BJ (cell line): ENCODE measurements around the gene SEC24B. TPM values are rescaled to one million over a fixed set of nuclear protein-coding genes. Genes with fewer than 3 reads are reported as not detected.
"Not testable (repeated sequence)": the region's sequence is repeated elsewhere in the genome, so short reads cannot be mapped to it uniquely, and the experiment has no call there.

Experiments
- CTCF ChIA-PET: fragments of 350-600 bp; formaldehyde crosslinking; extraction: SDS; loops from one replicate; lab custom pipeline; 2021; ENCODE audit warnings: antibody characterized with exemption, inconsistent platforms; lab: Yijun Ruan, JAX
- POLR2A ChIA-PET: fragments of 300-600 bp; sonication (Branson Sonifier 250); formaldehyde crosslinking; extraction: SDS; loops from one replicate; lab custom pipeline; 2021; ENCODE audit warnings: antibody characterized with exemption; lab: Charles Lee
- DNase-seq: peaks from one replicate; pipeline ENCODE4 v3.0.0-alpha.2; 2011; ENCODE audit warnings: low read depth
- H3K27me3 ChIP-seq: 2 replicates; pipeline ENCODE4 v1.6.0; 2011; ENCODE audit warnings: low read length; ENCODE audit not compliant: control insufficient read depth, insufficient read depth
- H3K36me3 ChIP-seq: 2 replicates; pipeline ENCODE4 v1.5.1; 2011; ENCODE audit warnings: low read length; ENCODE audit not compliant: control insufficient read depth, insufficient read depth
- H3K4me3 ChIP-seq: 2 replicates; pipeline ENCODE4 v1.5.1; 2011; ENCODE audit warnings: low read depth, mild to moderate bottlenecking, control low read depth, low read length
- CTCF ChIP-seq: IDR thresholded peaks from 2 replicates; pipeline ENCODE4 v1.5.1; 2011; ENCODE audit warnings: low read depth, mild to moderate bottlenecking, control low read depth, inconsistent platforms, low read length, moderate library complexity; ENCODE audit not compliant: insufficient read depth
- polyA plus RNA-seq: library from polyadenylated mRNA; depleted of rRNA; stranded (reverse); fragments of >200 nt; gene quantifications from 2 replicates; pipeline ENCODE4 v1.2.3, GENCODE V29; 2011

The SEC24B gene
- polyA plus RNA-seq, 1 experiment, result 43.1 TPM

GRCh38 chr4:109440948-109441347 lies 7.3 kb downstream of the SEC24B start:
- ChIA-PET POLR2A (no interaction called here), CTCF (interaction anchor here (0.7 to 1.5 kb wide), 2 partner anchors 8 to 35 kb away, joined by 3 to 4 read pairs; partner anchors contain the start of gene SEC24B)
- TF ChIP-seq CTCF, result no peak
- no peak overlapping the region for H3K4me3 ChIP-seq
- H3K36me3 ChIP-seq, result no peaks in the 10 kb centered on the region
- no peaks in the 10 kb centered on the region for H3K27me3 ChIP-seq
- DNase-seq, result no peak

DNA sequence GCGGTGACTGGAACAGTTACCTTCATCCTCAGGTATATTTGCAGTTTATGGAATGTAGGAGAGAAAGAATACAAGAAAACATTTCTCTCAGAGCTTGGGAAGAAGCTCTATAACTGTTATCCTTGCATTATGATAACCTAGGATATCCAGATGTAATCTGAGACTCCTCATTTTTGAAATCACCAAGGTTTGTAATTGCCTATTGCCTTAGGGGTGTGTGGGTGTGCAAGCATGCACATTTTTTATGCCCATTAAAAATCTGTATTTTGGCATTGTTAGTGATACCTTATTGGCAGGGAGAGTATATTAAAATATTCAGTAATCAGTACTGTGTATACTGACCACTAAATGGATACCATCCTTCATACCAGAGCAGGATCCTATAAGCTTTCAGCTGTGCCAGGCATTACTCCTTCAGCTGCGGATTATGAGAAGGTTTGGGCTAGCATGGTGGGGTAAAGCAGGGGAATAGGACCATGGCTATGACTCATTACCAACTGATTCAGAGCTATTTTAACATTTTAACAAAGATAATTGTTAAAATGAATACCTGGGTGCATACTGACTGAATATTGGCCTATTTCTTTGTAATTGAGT lies 8.3 kb downstream of the SEC24B start:
- CTCF ChIA-PET, result interaction anchor here (1.5 kb wide), 1 partner anchor 9 kb away, joined by 4 read pairs; the partner anchor contains the start of gene SEC24B
- POLR2A ChIA-PET, result no interaction called here
- DNase-seq, result no peak
- Histone ChIP-seq H3K27me3 (no peaks in the 10 kb centered on the region), H3K36me3 (no peaks in the 10 kb centered on the region), H3K4me3 (no peak overlapping the region)
- TF ChIP-seq CTCF, result no peak

- Histone ChIP-seq H3K27me3 (no peaks in the 10 kb centered on the region), H3K4me3 (no peak overlapping the region), H3K36me3 (no peaks in the 10 kb centered on the region)
- ChIA-PET POLR2A (no interaction called here), CTCF (interaction anchor here (5.6 kb wide), 1 partner anchor 10 kb away, joined by 29 read pairs; the partner anchor contains the start of gene SEC24B)
- no peak for DNase-seq
- TF ChIP-seq CTCF, result no peak
Measured at GRCh38 chr4:109444182-109444844, 10.7 kb downstream of the SEC24B start.

DNA sequence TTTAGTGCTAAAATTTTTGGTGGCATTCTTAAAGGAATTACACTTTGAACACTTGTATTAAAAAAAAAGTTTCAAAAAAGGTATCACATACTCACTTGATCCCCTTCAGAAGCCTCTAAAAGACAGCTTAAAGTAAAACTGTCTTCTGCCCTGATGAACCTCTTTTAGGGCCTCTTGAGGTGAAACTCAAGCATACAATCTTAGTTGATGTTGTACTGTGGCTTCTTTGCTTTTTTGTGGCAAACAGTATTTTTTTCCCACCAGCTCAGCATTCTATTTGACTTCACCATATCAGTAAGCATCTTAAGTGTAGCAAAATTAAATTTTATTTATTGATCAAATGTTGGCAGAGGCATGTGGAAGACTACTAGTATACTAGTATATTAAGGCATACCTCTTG lies 13.7 kb downstream of the SEC24B start:
- POLR2A ChIA-PET, result no interaction called here
- no peak for TF ChIP-seq CTCF
- CTCF ChIA-PET, result interaction anchor here (5.6 kb wide), 1 partner anchor 13 kb away, joined by 29 read pairs; the partner anchor contains the start of gene SEC24B
- no peak for DNase-seq
- Histone ChIP-seq H3K27me3 (no peaks in the 10 kb centered on the region), H3K36me3 (peaks cover 5% of the 10 kb centered on the region; the same call in 1 of the 2 replicates), H3K4me3 (no peak overlapping the region)

- Histone ChIP-seq H3K27me3 (no peaks in the 10 kb centered on the region), H3K4me3 (no peak overlapping the region), H3K36me3 (peaks cover 7% of the 10 kb centered on the region; the same call in 1 of the 2 replicates)
- POLR2A ChIA-PET, result no interaction called here
- TF ChIP-seq CTCF, result no peak
- DNase-seq, result no peak
- CTCF ChIA-PET, result interaction anchor here (1.4 to 1.7 kb wide), 2 partner anchors 18 to 27 kb away, joined by 4 to 5 read pairs; partner anchors contain the start of gene SEC24B
Measured at GRCh38 chr4:109451544-109452273, 18.1 kb downstream of the SEC24B start.

- CTCF ChIA-PET, result interaction anchor here (1.7 kb wide), 1 partner anchor 26 kb away, joined by 4 read pairs; no protein-coding TSS in a partner anchor
- POLR2A ChIA-PET, result not testable (repeated sequence)
Measured at GRCh38 chr4:109453110-109453509, 19.5 kb downstream of the SEC24B start.

More at GRCh38 chr4:109453110-109453509, 19.5 kb downstream of the SEC24B start:
- DNase-seq, H3K4me3 ChIP-seq, H3K27me3 ChIP-seq, H3K36me3 ChIP-seq: not testable (repeated sequence)
